Vagina (tissue), 2 donors: ENCODE results near the gene ARHGEF28. TPM values are rescaled to one million over a fixed set of nuclear protein-coding genes. Genes with fewer than 3 reads are reported as not detected.
A peak's percentile ranks its signal among the peaks of the same experiment; 100 is the strongest.

Source experiments
- DNase-seq, 2 donors: peaks; one replicate each; pipeline ENCODE4 v3.0.0-alpha.2; 2017; ENCODE audit errors: extremely low spot score in 2 of 2
- H3K27ac ChIP-seq: fragments of 200-600 bp; sonication (generic); one replicate; pipeline ENCODE4 v1.5.1; 2019
- H3K27me3 ChIP-seq: fragments of 200-600 bp; sonication (generic); one replicate; pipeline ENCODE4 v1.5.1; 2019
- H3K36me3 ChIP-seq, 2 donors: fragments of 200-600 bp; sonication (generic); one replicate each; pipeline ENCODE4 v1.5.1; 2017 to 2019
- H3K4me1 ChIP-seq: fragments of 200-600 bp; sonication (generic); one replicate; pipeline ENCODE4 v1.5.1; 2019
- H3K4me3 ChIP-seq, 2 donors: fragments of 200-600 bp; sonication (generic); 1 replicate in 1 of 2; 2 replicates in 1 of 2; pipeline ENCODE4 v1.5.1; 2016 to 2019
- H3K9me3 ChIP-seq: fragments of 200-600 bp; sonication (generic); one replicate; pipeline ENCODE4 v1.5.1; 2019
- POLR2A ChIP-seq, 2 donors: fragments of 450-650 bp; IDR thresholded peaks; one replicate each; pipeline ENCODE4 v1.6.1; 2017; ENCODE audit warnings: antibody characterized with exemption in 2 of 2, mild to moderate bottlenecking in 2 of 2, moderate library complexity in 2 of 2
- POLR2AphosphoS5 ChIP-seq, 2 donors: sonication (generic); formaldehyde crosslinking; IDR thresholded peaks; one replicate each; pipeline ENCODE4 v1.9.0; 2017; ENCODE audit warnings: antibody characterized with exemption in 2 of 2, mild to moderate bottlenecking in 2 of 2, low read depth in 1 of 2; ENCODE audit not compliant: insufficient read depth in 1 of 2
- intact Hi-C: fragments of 100-400 bp; cut with DNase I; formaldehyde crosslinking; loops from one replicate; pipeline ENCODE4 v1.15.1; 2023
- total RNA-seq: library from RNA; depleted of rRNA; stranded (reverse); fragments of >200 nt; gene quantifications from one replicate; pipeline ENCODE4 v1.2.3, GENCODE V29; 2016
- TF ChIP-seq, protein P1 (sequence below), 3 experiments: fragments of 450-650 bp in 2 of 3; fragments of 200-600 bp in 1 of 3; sonication (generic) in 1 of 3; IDR thresholded peaks; one replicate each; pipeline ENCODE4 v1.5.1; 2017 to 2019; ENCODE audit warnings: antibody characterized with exemption in 3 of 3, mild to moderate bottlenecking in 2 of 3, moderate library complexity in 2 of 3

Gene ARHGEF28
- total RNA-seq, 1 donor from 2014 or later: 41.0 TPM

GRCh38 chr5:73796164-73797131 lies 170.5 kb downstream of the ARHGEF28 start:
- Histone ChIP-seq H3K27ac (peak overlapping the region; percentile 78), H3K27me3 (no peaks in the 10 kb centered on the region), H3K9me3 (no peaks in the 10 kb centered on the region), H3K4me3 (no peak overlapping the region), H3K36me3 (no peaks in the 10 kb centered on the region), H3K4me1 (peaks cover 21% of the 10 kb centered on the region)
- intact Hi-C loops: no loop called here
- TF ChIP-seq, protein P1, sequence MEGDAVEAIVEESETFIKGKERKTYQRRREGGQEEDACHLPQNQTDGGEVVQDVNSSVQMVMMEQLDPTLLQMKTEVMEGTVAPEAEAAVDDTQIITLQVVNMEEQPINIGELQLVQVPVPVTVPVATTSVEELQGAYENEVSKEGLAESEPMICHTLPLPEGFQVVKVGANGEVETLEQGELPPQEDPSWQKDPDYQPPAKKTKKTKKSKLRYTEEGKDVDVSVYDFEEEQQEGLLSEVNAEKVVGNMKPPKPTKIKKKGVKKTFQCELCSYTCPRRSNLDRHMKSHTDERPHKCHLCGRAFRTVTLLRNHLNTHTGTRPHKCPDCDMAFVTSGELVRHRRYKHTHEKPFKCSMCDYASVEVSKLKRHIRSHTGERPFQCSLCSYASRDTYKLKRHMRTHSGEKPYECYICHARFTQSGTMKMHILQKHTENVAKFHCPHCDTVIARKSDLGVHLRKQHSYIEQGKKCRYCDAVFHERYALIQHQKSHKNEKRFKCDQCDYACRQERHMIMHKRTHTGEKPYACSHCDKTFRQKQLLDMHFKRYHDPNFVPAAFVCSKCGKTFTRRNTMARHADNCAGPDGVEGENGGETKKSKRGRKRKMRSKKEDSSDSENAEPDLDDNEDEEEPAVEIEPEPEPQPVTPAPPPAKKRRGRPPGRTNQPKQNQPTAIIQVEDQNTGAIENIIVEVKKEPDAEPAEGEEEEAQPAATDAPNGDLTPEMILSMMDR (IDR thresholded peaks at IDR 0.05): no peak
- TF ChIP-seq POLR2A (IDR thresholded peaks at IDR 0.05) (no peak), POLR2AphosphoS5 (IDR thresholded peaks at IDR 0.05; ENCODE audit: insufficient read depth in 1 of 2, low read depth in 1 of 2) (no peak)
- no peak for DNase-seq

DNA sequence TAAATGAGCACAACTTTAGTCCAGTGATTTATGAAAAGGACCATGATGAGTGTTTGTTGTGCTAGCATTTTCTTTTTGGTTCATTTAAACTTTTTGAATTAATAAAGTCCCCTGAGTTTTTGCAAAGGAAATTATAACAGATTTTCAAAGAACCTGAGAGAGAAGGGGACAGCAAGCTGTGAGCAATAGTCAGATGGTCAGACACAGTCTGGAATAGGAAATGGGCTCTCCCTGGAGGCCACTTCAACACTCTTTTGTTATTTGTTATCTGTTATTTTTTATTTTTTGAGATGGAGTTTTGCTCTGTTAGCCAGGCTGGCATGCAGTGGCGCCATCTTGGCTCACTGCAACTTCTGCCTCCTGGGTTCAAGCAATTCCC lies 171.1 kb downstream of the ARHGEF28 start:
- H3K9me3 ChIP-seq: no peaks in the 10 kb centered on the region
- intact Hi-C loops: no loop called here
- TF ChIP-seq, protein P1 (IDR thresholded peaks at IDR 0.05): no peak
- no peak for TF ChIP-seq POLR2A (IDR thresholded peaks at IDR 0.05)
- no peak for TF ChIP-seq POLR2AphosphoS5 (IDR thresholded peaks at IDR 0.05; ENCODE audit: insufficient read depth in 1 of 2, low read depth in 1 of 2)
- H3K4me1 ChIP-seq: peaks cover 21% of the 10 kb centered on the region
- no peak overlapping the region for H3K4me3 ChIP-seq
- H3K36me3 ChIP-seq: no peaks in the 10 kb centered on the region
- H3K27ac ChIP-seq: peak overlapping the region; percentile 78
- no peaks in the 10 kb centered on the region for H3K27me3 ChIP-seq
- no peak for DNase-seq

DNA sequence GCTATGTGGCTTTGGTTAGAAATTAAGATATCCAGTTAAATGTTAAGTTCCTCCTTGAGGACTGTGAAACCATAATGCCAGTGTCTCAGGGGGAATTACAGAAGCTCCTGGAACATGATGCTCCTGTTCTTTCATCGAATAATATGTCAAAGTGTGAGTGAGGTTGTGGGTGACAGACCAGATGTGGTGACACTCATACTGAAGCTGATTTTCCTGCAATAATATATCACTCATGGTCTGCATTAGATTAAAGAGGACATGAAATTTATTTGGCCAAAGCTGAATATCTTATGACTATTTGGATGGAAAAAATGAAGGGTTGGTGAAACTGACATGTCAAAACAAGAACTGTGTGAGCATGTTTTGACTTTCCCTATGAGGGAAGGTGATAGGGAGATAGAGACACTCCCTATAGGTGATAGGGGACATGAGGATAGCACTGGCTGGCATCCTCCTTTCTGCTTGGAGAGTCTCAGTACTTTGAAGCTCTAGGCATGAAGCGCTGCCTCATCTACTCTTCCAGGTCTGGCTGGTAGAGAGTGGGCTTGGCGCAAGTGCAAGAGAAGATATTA lies 173.5 kb downstream of the ARHGEF28 start:
- intact Hi-C loops: no loop called here
- no peaks in the 10 kb centered on the region for H3K36me3 ChIP-seq
- H3K27ac ChIP-seq: no peak overlapping the region
- peaks cover 21% of the 10 kb centered on the region for H3K4me1 ChIP-seq
- no peaks in the 10 kb centered on the region for H3K27me3 ChIP-seq
- no peak for DNase-seq
- TF ChIP-seq POLR2A (IDR thresholded peaks at IDR 0.05): no peak
- TF ChIP-seq, protein P1 (IDR thresholded peaks at IDR 0.05): no peak
- no peak for TF ChIP-seq POLR2AphosphoS5 (IDR thresholded peaks at IDR 0.05; ENCODE audit: insufficient read depth in 1 of 2, low read depth in 1 of 2)
- no peak overlapping the region for H3K4me3 ChIP-seq
- no peaks in the 10 kb centered on the region for H3K9me3 ChIP-seq

DNA sequence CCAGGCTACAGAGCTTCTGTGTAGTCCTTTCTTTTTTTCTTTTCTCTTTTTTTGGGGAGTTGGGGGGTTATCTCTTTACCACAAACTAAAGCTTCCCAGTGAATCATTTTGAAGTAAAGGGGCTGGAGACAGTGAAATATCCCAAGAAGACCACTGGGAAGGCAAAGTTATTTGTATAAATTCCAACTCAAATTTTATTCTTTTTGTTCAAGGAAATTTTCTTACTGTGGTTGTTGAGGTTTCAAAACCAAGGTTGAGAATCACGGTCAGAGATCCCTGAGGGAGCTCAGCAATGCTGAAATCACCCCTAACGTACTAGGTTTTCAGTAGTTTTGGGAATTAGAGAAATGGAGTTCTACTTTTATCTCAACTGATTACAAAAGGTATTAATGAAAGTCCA lies 175.7 kb downstream of the ARHGEF28 start:
- intact Hi-C loops: no loop called here
- no peak for DNase-seq
- H3K27me3 ChIP-seq: no peaks in the 10 kb centered on the region
- H3K4me3 ChIP-seq: no peak overlapping the region
- H3K4me1 ChIP-seq: peaks cover 10% of the 10 kb centered on the region
- TF ChIP-seq, protein P1 (IDR thresholded peaks at IDR 0.05): no peak
- no peak for TF ChIP-seq POLR2A (IDR thresholded peaks at IDR 0.05)
- no peak for TF ChIP-seq POLR2AphosphoS5 (IDR thresholded peaks at IDR 0.05; ENCODE audit: insufficient read depth in 1 of 2, low read depth in 1 of 2)
- no peaks in the 10 kb centered on the region for H3K9me3 ChIP-seq
- H3K27ac ChIP-seq: no peak overlapping the region
- H3K36me3 ChIP-seq: no peaks in the 10 kb centered on the region

DNA sequence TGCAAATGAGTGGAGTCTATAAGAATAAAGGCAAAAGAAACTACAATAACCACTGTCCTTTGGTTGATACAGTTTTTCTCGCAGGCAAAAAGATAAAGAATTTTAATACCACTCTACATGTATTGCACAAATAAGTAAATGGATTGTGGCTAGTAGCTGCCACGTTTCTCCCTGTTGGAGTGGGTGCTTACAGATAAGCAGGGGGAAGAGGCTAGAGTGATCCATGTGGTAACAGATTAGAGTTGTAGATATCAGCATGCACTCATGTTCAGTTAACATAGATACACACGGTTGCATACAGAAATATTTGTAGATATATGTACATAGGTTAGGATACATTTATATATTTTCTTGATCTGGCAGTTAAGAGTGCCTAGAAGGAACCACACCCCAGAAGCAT lies 179.5 kb downstream of the ARHGEF28 start:
- Histone ChIP-seq H3K27ac (no peak overlapping the region), H3K36me3 (no peaks in the 10 kb centered on the region), H3K9me3 (no peaks in the 10 kb centered on the region), H3K27me3 (no peaks in the 10 kb centered on the region), H3K4me1 (no peaks in the 10 kb centered on the region), H3K4me3 (no peak overlapping the region)
- no peak for DNase-seq
- TF ChIP-seq, protein P1 (IDR thresholded peaks at IDR 0.05): no peak
- TF ChIP-seq POLR2AphosphoS5 (IDR thresholded peaks at IDR 0.05; ENCODE audit: insufficient read depth in 1 of 2, low read depth in 1 of 2) (no peak), POLR2A (IDR thresholded peaks at IDR 0.05) (no peak)
- intact Hi-C loops: no loop called here
